ENCODE results near the gene EARS2.
A peak's percentile ranks its signal among the peaks of the same experiment; 100 is the strongest.
"Not testable (repeated sequence)": the region's sequence is repeated elsewhere in the genome, so short reads cannot be mapped to it uniquely, and the experiment has no call there.

Gene EARS2

DNA sequence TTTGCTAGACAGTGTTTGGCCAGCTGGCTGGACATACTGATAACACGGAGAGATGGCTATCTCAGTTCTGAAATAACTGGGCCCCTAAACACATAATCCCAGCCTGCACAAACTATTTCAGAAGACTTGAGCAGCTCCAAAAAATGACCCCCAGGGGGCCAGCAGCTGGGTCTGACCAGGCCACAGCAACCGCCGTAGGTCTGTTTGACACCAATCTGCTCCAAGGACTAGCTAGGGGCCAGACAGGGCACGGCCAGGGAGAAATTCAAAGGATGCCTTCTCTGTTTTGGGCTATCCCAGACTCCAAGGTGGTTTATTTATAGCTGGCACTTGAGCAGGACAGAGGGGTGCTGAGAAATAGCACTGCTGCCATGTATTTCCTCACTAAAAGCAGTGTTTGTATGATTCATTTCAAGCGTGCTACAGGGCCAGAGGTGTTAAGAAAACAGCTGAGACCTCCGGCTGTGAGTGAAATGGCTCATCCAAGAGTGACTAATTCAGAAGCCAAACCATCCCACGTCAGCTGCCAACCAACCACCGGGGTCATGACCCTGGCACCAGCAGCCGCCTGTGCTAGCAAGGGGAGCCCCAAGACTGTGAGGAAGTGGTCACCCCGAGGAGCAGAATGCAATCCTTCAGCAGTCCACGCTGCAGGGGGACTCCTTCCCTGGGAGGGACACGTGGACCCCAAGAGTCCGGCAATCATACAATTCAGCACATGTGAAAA, 52.5 kb downstream of the EARS2 start:
- DNase-seq, result peak; percentile 87

GRCh38 chr16:23504076-23504452, 53.1 kb downstream of the EARS2 start:
- DNase-seq, result no peak

- no peak for DNase-seq
Measured at GRCh38 chr16:23502466-23502865, 54.7 kb downstream of the EARS2 start.

GRCh38 chr16:23501291-23501690, 55.9 kb downstream of the EARS2 start:
- no peak for DNase-seq

DNA sequence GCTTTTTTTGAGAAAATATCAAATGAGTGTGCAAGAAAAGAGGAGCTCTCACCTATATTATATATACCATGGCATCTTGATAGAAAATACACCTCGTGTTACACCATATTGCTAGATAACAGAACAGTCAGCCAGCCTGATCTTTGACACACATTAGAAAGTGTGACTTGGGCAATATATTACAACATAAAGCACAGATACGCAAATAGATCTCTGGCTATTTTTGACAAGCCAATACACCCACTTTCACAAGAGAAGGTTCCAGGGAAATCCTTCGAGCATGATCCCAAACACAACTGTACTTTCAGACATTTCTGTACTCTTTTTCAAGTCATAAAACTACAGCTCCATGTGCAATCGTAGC, 56.3 kb downstream of the EARS2 start:
- DNase-seq, result no peak

GRCh38 chr16:23500212-23500861, 56.8 kb downstream of the EARS2 start:
- no peak for DNase-seq

- no peak for DNase-seq
Measured at GRCh38 chr16:23499801-23500200, 57.3 kb downstream of the EARS2 start.

DNA sequence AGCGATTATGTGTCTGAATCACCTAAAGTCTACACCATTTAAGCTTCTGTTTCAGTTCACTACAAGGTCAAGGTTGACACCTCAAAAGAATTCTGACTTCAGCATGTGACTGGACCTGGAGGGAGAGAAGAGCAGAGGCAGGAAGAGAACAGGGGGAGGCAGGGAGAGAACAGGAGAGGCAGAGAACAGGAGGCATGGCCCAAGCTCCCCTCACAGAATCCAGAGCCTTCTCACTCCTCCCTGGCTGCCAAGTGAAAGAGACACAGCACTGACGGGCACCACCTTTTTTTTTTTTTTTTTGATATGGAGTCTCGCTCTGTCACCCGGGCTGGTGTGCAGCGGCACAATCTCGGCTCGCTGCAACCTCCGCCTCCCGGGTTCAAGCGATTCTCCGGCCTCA, 58.3 kb downstream of the EARS2 start:
- peak; percentile 18 for DNase-seq

- DNase-seq, result no peak
Measured at GRCh38 chr16:23497543-23497868, 59.6 kb downstream of the EARS2 start.

DNA sequence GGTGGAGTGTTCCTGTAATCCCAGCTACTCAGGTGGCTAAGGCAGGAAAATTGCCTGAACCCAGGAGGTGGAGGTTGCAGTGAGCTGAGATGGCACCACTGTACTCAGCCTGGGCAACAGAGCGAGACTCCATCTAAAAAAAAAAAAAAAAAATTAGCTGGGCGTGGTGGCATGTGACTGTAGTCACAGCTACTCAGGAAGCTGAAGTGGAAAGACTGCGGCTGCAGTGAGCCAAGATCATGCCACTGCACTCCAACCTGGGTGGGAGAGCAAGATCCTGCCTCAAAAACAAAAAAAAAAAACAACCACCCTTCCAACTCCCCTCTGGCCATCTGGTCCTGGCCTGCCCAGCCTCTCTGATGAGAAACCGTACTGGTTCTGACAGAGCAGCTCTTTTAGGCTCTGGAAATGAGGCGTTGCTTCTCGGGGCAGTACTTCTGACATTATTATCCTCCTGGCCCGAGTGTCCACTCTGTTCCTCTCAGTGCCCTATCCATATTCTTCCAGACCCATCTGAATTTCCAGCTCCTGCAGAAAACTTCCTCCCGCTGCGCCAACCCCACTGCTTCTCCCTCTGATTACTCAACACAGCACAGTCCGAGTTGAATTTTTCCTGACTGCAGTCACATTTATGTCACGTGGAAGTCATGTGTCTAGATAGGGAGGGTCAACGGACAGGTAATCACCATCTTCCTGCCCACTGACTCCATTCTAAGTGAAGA, 60.2 kb downstream of the EARS2 start:
- no peak for DNase-seq

GRCh38 chr16:23495671-23496070, 61.5 kb downstream of the EARS2 start:
- no peak for DNase-seq

DNA sequence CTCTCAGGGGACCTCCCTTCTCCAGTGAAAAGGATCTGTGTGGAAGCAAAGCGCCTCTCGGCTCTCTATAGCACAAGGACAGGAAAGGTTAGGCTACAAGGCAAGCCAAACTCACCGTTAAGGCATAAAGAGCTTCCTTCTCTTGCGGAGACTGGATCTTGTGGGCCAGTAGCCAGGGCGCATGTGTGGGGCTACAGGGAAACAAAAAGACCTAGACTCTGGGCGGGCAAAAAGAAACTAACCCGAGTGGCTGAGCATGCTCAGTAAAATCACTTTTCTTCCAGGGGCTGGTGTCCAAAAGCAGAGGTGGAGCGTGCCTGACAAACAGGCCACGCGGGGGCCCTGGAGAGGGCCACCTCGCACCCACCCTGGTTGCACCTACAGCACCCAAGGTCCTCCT, 63.0 kb downstream of the EARS2 start:
- no peak for DNase-seq

- DNase-seq, result no peak
Measured at GRCh38 chr16:23491490-23492391, 65.4 kb downstream of the EARS2 start.

DNA sequence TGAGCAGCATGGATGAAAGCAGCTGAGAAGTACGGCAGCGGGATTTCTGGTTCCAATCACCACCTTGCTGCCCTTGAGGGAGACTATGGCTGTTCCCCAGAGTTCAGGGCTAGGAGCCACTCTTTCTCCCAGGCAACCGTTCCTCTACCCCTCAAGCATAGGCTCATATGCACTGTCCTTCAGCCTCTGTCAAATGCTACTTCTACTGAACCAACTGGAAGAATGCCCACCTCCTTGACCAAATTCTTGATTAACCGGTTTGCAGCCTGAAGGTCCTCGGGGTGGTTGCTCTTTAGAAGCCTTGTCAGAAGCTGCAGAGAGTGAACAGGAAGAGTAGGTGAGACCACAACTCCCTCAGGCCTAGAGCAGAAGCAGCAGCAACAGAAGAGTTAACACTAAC, 70.7 kb downstream of the EARS2 start:
- DNase-seq, result no peak

- no peak for DNase-seq
Measured at GRCh38 chr16:23485841-23486240, 71.3 kb downstream of the EARS2 start.

DNA sequence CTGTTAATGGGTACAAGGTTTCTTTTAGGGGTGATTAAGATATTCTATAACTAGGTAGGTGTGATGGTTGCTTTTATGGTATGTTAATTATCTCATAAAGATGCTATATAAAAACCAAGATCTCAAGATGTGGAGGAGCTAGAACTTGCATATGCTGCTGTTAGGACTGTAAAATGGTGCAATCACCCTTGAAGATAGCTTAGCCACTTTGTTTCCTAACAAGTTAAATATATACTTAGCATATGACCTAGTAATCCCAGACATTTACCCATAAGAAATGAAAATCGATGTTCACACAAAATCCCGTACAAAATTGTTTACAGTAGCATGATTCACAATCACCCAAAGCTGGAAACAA, 71.9 kb downstream of the EARS2 start:
- no peak for DNase-seq

GRCh38 chr16:23484510-23485256, 72.5 kb downstream of the EARS2 start:
- no peak for DNase-seq

GRCh38 chr16:23483492-23483891, 73.7 kb downstream of the EARS2 start:
- not testable (repeated sequence) for DNase-seq

GRCh38 chr16:23482778-23483177, 74.4 kb downstream of the EARS2 start:
- no peak for DNase-seq

- DNase-seq, result no peak
Measured at GRCh38 chr16:23480257-23480656, 76.9 kb downstream of the EARS2 start.

- no peak for DNase-seq
Measured at GRCh38 chr16:23479138-23479537, 78.0 kb downstream of the EARS2 start.

GRCh38 chr16:23478566-23478965, 78.6 kb downstream of the EARS2 start:
- no peak for DNase-seq

DNA sequence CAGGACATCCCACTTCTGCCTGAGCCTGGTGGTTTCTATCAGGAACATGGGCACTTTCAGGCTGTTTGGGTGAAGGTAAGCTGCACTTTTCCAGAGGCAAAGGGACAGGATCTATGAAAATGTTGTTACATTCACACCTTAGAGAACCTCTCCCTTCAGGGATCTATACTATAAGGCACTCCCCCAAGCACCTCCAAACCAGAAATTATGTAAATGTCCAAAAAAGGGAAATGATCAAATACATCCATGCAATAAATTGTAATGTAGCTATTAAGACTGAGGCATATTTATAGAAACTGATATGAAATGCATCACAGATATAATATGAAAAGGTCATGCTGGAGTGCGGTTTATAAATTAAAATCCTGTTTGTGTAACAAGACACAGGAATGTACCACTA, 80.9 kb downstream of the EARS2 start:
- DNase-seq, result no peak
